HEK293T (cell line): ENCODE results near the gene TRIM31.

Experiments
- ARNT ChIP-seq: fragments of 450-650 bp; IDR thresholded peaks from 2 replicates; pipeline ENCODE4 v1.6.1; 2017; ENCODE audit warnings: mild to moderate bottlenecking
- CTBP1 ChIP-seq: fragments of 450-650 bp; IDR thresholded peaks from 2 replicates; pipeline ENCODE4 v1.6.1; 2016; ENCODE audit warnings: borderline replicate concordance
- ELF4 ChIP-seq: fragments of 450-650 bp; IDR thresholded peaks from 2 replicates; pipeline ENCODE4 v1.6.1; 2017; ENCODE audit warnings: antibody characterized with exemption
- FOXA1 ChIP-seq: fragments of 450-650 bp; IDR thresholded peaks from 2 replicates; pipeline ENCODE4 v1.6.1; 2016; ENCODE audit warnings: mild to moderate bottlenecking
- FOXM1 ChIP-seq: fragments of 450-650 bp; IDR thresholded peaks from 2 replicates; pipeline ENCODE4 v1.6.1; 2017; ENCODE audit warnings: mild to moderate bottlenecking, borderline replicate concordance
- NFRKB ChIP-seq: fragments of 450-650 bp; IDR thresholded peaks from 2 replicates; pipeline ENCODE4 v1.6.1; 2016; ENCODE audit warnings: mild to moderate bottlenecking, moderate library complexity
- SP1 ChIP-seq: fragments of 450-650 bp; IDR thresholded peaks from 2 replicates; pipeline ENCODE4 v1.6.1; 2017
- SUZ12 ChIP-seq: fragments of 450-650 bp; IDR thresholded peaks from 2 replicates; pipeline ENCODE4 v1.6.1; 2016; ENCODE audit warnings: mild to moderate bottlenecking
- TF ChIP-seq, protein P1 (sequence below): fragments of 450-650 bp; IDR thresholded peaks from 2 replicates; pipeline ENCODE4 v1.6.1; 2016

DNA sequence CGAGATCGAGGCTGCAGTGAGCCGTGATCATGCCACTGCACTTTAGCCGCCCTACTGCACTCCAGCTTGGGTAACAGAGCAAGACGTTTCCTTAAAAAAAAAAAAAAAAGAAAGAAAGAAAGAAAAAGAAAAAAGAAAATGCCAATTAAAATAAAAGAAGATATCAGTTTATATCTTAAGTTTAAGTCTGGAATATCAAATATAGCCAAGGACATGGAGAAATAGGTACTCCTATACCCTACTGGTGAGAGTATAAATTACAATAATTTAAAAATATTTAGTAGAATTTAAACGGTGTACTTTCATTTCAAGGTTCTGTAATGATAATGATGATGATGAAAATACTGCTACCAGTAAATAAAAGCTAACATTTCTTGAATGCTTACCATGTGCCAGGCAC, 3.8 kb upstream of the TRIM31 start:
- TF ChIP-seq SP1 = no peak
- TF ChIP-seq CTBP1 = no peak
- no peak for TF ChIP-seq NFRKB
- no peak for TF ChIP-seq FOXA1
- no peak for TF ChIP-seq ELF4
- TF ChIP-seq ARNT = no peak
- TF ChIP-seq, protein P1, sequence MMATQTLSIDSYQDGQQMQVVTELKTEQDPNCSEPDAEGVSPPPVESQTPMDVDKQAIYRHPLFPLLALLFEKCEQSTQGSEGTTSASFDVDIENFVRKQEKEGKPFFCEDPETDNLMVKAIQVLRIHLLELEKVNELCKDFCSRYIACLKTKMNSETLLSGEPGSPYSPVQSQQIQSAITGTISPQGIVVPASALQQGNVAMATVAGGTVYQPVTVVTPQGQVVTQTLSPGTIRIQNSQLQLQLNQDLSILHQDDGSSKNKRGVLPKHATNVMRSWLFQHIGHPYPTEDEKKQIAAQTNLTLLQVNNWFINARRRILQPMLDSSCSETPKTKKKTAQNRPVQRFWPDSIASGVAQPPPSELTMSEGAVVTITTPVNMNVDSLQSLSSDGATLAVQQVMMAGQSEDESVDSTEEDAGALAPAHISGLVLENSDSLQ = no peak
- TF ChIP-seq FOXM1 = no peak
- no peak for TF ChIP-seq SUZ12
